PFSK-1 (cell line): ENCODE data around the gene WDR35.

Experiments
- FOXP2 ChIP-seq: optimal IDR thresholded peaks from 2 replicates; pipeline ENCODE3; 2011; ENCODE audit warnings: borderline replicate concordance, control low read depth, inconsistent platforms; ENCODE audit not compliant: insufficient read depth; ENCODE audit errors: extremely low read length, extremely low read depth
- POLR2AphosphoS5 ChIP-seq: IDR thresholded peaks from 2 replicates; pipeline ENCODE4 v1.6.1; 2012; ENCODE audit warnings: low read depth, mild to moderate bottlenecking, control low read depth, low read length, moderate library complexity
- SIN3A ChIP-seq: IDR thresholded peaks from 2 replicates; pipeline ENCODE4 v1.6.1; 2012; ENCODE audit warnings: mild to moderate bottlenecking, low read length, moderate library complexity, borderline replicate concordance; ENCODE audit not compliant: insufficient read depth
- TAF1 ChIP-seq: IDR thresholded peaks from 2 replicates; pipeline ENCODE4 v1.6.1; 2012; ENCODE audit warnings: low read length, control low read depth, borderline replicate concordance; ENCODE audit not compliant: insufficient read depth
- TF ChIP-seq, protein P1 (sequence below), 2 experiments: IDR thresholded peaks; 2 replicates each; pipeline versions ENCODE4 v1.6.1 to v1.8.0; 2011 to 2012; ENCODE audit warnings: low read depth in 2 of 2, low read length in 2 of 2, control low read depth in 1 of 2, inconsistent platforms in 1 of 2, mild to moderate bottlenecking in 1 of 2, moderate library complexity in 1 of 2; ENCODE audit not compliant: insufficient read depth in 1 of 2

The WDR35 gene

DNA sequence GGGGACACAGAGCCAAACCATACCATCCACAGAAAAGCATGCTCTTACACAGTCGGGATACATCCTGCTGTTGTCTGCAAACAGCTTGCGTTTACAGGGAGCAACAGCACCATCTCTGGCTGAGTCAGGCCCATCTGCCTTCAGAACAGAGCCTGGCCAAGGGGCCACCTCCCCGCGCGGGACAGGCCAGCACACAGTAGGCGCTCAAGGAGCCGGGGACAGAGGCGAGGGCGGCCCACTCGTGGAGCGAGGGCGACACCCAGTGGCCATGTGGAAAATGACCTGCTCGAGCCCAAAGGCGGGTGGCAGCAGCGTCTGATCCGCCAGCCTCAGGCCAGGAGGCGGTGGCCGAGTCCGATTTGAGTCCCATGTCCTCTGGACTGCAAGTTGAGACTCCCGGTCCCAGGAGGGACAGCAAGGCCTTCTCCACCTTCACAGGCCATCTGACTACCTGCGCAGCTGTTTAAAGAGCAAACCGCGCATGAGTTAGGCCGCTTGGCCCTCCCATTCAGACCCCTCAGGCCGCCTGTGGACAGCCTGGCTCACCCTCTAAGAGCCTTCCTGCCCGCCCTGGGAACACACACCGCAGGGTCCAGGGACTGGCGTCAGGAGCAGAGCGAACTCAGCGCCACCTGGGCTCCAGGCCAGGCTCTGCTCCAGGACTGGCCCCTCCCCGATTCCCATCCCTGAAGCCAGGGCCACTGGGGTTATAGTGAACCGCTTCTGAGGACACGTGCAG lies 126.4 kb downstream of the WDR35 start:
- TF ChIP-seq POLR2AphosphoS5 (no peak), FOXP2 (peak; percentile 78), TAF1 (no peak), SIN3A (no peak)
- TF ChIP-seq, protein P1, sequence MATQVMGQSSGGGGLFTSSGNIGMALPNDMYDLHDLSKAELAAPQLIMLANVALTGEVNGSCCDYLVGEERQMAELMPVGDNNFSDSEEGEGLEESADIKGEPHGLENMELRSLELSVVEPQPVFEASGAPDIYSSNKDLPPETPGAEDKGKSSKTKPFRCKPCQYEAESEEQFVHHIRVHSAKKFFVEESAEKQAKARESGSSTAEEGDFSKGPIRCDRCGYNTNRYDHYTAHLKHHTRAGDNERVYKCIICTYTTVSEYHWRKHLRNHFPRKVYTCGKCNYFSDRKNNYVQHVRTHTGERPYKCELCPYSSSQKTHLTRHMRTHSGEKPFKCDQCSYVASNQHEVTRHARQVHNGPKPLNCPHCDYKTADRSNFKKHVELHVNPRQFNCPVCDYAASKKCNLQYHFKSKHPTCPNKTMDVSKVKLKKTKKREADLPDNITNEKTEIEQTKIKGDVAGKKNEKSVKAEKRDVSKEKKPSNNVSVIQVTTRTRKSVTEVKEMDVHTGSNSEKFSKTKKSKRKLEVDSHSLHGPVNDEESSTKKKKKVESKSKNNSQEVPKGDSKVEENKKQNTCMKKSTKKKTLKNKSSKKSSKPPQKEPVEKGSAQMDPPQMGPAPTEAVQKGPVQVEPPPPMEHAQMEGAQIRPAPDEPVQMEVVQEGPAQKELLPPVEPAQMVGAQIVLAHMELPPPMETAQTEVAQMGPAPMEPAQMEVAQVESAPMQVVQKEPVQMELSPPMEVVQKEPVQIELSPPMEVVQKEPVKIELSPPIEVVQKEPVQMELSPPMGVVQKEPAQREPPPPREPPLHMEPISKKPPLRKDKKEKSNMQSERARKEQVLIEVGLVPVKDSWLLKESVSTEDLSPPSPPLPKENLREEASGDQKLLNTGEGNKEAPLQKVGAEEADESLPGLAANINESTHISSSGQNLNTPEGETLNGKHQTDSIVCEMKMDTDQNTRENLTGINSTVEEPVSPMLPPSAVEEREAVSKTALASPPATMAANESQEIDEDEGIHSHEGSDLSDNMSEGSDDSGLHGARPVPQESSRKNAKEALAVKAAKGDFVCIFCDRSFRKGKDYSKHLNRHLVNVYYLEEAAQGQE (IDR thresholded peaks at IDR 0.05; ENCODE audit: insufficient read depth in 1 of 2, low read depth in 2 of 2, low read length in 2 of 2), result no peak

DNA sequence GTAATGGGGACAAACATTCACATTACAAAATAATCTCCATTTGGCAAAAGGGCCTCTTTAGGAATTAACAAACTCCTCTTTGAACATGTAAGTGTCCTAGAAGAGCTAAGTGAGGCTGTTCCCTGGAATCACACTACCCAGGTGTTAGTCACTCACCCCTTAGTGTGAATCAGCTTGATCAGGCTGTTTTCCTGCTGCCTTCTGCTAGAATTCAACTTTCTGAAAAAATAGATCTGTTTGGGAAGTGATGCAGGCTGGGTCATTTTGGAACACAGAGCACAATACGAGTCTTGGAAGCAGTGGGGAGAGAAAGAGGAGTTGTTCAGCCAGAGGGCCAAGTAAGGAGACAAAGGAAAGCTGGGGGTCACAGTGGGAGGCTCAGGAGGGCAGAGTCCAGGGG lies 128.1 kb downstream of the WDR35 start:
- no peak for TF ChIP-seq TAF1
